Stimulated activated CD4-positive, alpha-beta T cell treated with anti-CD3 and anti-CD28 coated beads, Interleukin-4, amount 100 ng/mL, for 1 hour (primary cell): Measurements from ENCODE around the gene IGF2BP3.

Source experiments
- DNase-seq: peaks from one replicate; pipeline ENCODE4 v3.0.0-alpha.2; 2020

The IGF2BP3 gene

DNA sequence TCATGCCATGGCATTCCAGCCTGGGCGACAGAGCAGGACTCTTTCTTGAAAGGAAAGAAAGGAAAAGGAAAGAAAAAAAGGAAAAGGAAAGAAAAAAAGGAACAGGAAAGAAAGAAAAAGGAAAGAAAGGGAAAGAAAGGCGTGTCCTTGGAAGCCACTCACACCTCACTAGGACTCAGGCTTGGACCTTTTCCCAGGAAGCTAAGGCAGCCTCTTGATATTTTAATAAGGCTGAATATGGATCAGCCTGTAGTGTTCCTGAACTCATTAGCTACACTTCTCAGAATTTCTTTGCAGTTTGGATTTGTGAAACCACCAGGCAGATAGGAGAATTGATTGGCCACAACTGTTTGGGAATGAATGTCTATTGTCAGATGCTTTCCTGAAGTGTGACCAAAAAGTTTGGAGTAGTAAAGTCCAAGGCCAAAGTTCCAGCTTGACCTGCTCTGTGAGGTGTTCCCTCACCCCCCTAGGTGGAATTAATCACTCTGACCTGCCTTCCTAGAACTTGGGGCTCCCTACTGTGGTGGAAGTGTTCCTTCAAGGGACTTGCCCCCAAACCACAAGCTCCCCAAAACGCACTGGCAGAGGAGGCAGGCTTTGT is 178.2 kb downstream of the IGF2BP3 start:
- DNase-seq = no peak

DNA sequence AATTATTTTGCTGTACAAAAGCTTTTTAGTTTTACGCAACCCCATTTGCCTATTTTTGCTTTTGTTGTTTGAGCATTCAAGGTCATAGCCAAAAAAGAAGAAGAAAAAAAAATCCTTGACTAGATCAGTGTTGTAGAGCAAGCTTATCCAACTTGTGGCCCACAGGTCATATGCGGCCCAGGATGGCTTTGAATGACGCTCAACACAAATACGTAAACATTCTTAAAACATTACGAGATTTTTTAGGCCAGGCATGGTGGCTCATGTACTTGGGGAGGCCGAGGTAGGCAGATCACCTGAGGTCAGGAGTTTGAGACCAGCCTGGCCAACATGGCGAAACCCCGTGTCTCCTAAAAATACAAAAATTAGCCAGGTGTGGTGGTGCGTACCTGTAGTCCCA is 179.3 kb downstream of the IGF2BP3 start:
- no peak for DNase-seq

DNA sequence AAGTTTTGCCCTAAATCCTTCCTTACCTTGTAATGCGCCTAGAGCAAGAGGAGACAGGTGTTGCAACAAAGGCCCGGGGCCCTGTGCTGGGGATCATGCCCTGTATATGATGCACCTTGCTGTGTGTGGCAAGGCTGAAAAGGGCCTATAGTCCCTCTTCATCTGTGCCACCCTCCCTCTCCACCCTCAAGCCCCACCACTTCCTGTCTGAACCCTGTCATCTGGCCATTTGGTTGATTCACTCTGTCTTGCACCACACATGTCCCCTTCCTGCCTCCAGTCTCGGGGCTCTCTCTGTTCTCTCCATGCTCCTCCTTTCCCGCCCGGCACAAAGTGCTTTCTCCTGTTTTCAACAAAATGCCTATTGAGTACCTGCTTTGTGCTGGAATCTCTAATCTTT is 182.7 kb downstream of the IGF2BP3 start:
- no peak for DNase-seq

DNA sequence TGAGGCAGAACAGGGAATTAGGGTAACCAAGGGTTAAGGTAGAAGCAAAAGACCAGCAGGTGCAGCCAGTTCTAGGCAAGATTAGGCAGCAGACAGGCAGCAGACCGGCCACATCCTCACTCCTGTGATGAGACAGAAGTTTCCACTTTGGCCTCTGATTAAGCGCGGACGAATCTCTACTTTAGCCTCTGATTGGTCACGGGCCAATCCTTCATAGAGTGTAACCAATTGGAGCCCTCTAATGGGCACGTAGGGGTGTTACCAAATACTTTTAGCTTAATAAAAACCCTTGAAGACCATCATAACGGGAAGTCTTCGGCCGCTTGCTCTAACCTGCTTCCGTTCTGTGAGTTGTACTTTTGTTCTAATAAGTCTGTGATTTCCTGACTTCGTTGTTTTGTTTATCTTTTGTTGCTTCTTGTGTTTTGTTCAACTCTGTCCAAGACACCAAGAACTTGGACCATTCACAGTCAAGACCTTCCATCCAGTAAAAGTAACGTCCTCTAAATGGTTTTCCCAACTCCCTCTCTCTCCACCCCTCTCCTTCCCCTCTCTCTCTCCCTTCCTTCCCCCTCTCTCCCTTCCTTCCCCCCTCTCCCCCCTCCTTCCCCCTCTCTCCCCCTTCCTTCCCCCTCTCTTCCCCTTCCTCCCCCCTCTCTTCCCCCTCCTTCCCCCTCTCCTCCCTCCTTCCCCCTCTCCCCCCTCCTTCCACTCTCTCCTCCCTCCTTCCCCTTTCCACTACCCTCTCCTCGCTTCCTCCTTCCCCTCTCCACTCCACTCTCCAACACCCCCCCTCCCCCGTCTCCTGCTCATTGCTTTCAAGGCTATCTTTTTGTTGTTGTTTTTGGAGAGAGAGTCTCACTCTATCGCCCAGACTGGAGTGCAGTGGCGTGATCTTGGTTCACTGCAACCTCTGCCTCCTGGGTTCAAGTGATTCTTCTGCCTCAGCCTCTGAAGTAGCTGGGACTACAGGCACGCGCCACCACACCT is 184.3 kb downstream of the IGF2BP3 start:
- DNase-seq = no peak

- no peak for DNase-seq
Observed at GRCh38 chr7:23284871-23285270, 185.4 kb downstream of the IGF2BP3 start.

DNA sequence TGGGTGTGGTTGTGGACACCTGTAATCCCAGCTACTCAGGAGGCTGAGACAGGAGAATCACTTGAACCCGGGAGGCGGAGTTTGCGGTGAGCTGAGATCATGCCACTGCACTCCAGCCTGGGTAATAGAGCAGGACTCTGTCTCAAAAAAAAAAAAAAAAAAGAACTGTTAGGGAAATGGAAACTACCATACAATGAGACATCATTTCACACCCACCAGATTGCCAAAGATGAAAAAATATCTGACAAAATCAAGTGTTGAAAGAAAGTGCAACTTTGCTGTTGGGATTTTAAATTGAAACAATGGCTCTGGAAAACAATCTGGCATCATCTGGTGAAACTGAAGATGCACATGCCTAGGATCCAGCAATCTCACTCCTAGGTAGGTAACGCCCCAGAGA is 187.2 kb downstream of the IGF2BP3 start:
- DNase-seq = no peak

- no peak for DNase-seq
Observed at GRCh38 chr7:23279819-23280525, 190.3 kb downstream of the IGF2BP3 start.

- no peak for DNase-seq
Observed at GRCh38 chr7:23277359-23277989, 192.8 kb downstream of the IGF2BP3 start.

DNA sequence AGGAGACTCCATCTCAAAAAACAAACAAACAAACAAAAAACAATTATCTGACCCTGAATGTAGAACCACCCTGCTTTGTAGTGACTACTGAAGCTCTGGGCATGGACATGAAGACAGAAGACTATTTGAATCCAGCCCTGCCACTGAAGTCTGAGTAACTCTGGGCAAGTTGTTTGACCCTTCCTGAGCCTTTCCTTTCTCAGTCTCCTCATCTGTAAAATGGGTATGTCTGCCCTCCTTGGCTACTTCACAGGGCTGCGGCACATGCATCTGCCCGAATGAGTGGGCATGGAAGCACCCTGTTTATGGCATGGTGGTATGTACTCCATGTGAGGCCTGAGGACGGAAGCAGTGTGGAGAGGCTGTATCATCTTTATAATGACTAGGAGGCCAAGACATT is 193.3 kb downstream of the IGF2BP3 start:
- no peak for DNase-seq

- DNase-seq = no peak
Observed at GRCh38 chr7:23276376-23276775, 193.9 kb downstream of the IGF2BP3 start.

DNA sequence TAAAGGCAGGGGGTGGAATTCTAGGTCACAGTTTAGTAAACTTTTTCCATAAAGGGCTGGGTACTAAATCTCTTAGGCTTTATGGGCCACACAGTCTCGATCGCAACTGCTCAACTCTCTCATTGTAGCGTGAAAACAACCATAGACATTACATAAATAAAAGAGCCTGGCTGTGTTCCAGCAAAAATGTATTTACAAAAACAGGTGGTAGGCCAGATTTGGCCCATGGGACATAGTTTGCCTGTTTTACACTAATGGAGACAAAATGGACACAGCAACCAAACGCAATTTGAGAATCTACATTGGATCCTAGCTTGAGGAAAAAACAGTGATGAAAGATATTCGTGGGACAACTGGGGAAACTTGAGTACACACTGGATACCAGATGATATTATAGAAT is 194.4 kb downstream of the IGF2BP3 start:
- no peak for DNase-seq

- peak; percentile 95 for DNase-seq
Observed at GRCh38 chr7:23273141-23273599, 197.1 kb downstream of the IGF2BP3 start.

- DNase-seq = no peak
Observed at GRCh38 chr7:23272275-23272674, 198.0 kb downstream of the IGF2BP3 start.

DNA sequence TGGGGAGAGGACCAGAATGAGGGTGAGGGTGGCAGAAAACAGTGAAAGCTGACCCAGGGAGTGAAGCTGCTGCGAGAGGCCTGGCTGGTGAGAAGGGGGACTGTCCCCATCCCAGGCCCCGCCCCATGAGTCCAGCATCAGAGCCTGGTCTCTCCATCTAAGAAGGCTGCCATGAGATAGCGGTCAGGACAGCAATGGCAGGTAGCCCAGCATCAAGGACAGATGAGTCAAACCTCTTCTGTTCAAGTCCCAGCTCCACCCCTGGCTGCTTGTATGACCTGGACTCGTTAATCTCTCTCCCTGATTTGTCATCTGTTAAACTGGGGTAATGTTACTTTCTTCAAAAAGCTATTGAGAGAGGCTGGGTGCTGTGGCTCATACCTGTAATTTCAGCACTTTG is 201.5 kb downstream of the IGF2BP3 start:
- DNase-seq = no peak

DNA sequence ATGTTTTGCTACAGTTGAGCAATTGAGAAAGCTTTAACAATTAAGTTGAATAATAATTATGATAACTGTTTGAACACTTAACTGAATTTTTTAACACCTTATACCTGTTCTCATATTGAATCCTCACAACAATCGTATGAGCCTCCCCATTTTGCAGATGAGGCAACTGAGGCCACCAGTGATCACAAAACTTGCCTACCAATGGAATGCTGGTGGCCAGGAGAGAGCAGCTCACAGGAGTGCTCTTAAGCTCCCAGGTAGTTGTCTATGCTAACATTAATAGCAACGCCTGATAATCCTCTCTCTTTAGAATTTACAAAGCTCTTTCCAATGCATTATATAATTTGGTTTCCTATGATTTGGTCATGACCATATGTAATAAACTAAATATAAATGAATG is 202.1 kb downstream of the IGF2BP3 start:
- DNase-seq = no peak

DNA sequence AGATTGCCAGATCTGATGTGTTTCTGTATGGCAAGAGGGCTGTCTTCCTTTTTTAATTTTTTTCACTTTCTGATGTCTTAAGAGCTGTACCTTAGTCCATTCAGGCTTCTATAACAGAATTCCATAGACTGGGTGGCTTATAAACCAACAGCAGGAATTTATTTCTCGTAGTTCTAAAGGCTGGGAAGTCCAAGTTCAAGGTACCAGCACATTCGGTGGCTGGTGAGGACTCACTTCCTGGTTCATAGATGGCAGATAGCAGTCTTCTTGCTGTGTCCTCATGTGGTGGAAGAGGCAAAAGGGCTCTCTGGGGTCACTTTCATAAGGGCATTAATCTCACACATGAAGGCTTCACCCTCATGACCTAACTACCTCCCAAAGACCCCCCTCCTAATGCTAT is 202.9 kb downstream of the IGF2BP3 start:
- DNase-seq = no peak

DNA sequence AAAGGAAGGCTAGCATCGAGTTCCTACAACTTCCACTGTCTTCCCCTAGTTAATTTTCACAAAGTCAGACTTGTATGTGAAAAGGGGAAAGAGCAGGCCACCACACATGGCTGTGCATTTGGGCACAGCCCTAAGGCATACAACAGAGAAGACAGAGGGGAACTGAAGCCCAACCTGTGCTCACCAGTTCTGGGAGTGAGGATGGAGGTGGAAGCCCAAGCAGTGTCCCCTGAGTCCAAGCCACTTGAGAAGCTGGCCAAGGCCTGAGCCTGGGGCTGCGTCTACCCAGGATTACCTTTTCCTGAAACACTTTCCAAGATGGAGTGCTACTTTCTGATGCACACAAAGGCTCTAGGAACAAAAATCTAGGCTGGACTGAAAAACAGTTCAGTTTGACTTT is 203.4 kb downstream of the IGF2BP3 start:
- DNase-seq = no peak

DNA sequence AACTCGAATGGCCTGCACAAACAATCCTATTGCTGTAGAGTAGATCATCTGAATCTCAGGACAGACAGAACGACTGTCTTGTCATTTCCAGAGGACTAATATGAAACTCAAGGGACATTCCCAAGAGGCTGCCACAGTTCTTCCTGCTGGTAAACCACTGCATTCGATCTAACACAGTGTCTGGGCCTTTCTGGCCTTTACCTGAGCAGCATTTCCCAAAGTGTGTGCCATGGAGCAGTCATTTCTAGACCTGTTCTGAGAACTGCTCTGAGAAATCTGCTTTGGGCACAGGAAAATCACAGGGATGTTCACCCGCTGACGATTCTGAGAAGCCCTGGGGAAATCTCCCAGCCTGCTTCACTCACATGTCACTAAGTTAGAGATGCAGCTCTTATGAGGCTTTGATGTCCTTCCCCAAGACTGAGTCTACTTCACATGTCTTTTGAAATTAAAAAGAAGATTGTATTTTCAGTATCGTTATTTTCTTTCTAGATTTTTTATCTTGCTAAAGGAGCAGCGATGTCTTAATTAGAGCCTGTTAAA is 205.3 kb downstream of the IGF2BP3 start:
- DNase-seq = no peak

GRCh38 chr7:23261843-23262452 is 208.3 kb downstream of the IGF2BP3 start:
- peak; percentile 58 for DNase-seq

DNA sequence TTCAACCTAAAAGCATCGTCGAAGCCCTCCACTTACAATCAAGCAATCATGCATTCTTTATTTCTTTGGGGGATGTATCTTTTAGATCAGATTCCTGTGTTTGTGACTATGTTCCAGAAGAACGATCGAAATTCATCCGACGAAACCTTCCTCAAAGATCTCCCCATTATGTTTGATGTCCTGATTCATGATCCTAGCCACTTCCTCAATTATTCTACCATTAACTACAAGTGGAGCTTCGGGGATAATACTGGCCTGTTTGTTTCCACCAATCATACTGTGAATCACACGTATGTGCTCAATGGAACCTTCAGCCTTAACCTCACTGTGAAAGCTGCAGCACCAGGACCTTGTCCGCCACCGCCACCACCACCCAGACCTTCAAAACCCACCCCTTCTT is 209.9 kb downstream of the IGF2BP3 start:
- DNase-seq = no peak
